ENCODE measurements around the gene JUND. TPM values are rescaled to one million over a fixed set of nuclear protein-coding genes. Genes with fewer than 3 reads are reported as not detected.

Gene JUND
- total RNA-seq, 2 experiments from 2014 or later, result 79.0 to 138 TPM

DNA sequence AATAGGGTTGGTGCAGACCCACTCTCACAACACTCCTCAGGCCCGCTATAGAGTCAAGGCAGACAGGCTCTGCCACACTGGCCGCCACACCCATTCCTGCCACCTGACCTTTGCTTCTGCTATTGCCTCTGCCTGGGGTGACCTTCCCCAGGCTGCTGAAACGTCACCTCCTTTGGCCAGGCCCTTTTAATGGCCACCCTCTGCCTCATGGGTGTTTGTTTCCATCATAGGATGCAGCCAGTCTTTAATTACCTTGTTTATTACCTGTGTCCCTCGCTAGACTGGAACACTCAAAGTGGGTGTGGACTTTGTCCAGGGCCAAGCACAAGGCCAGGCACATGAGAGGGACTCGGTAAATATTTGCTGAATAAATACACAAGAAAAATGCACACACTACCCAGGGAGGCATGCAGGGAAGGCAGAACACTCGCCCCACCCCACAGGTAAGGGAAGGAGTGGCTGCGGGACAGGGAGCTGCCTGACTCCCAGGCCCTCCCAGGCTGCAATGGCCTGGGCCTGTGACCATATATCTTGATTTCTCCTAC, 38.2 kb upstream of the JUND start:
- Histone ChIP-seq H3K4me3 (ENCODE audit: low read depth, low read length, poor library complexity, severe bottlenecking) (no peak overlapping the region), H3K36me3 (ENCODE audit: insufficient read depth, low read length) (peaks cover 50% of the 10 kb centered on the region), H3K9me3 (ENCODE audit: low read length) (no peaks in the 10 kb centered on the region), H2AFZ (ENCODE audit: low read length) (no peak overlapping the region), H4K20me1 (ENCODE audit: insufficient read depth, low read length) (no peaks in the 10 kb centered on the region; the same call in 1 of the 2 replicates), H3K4me1 (ENCODE audit: insufficient read depth, low read length, poor library complexity, severe bottlenecking) (peaks cover 44% of the 10 kb centered on the region), H3K27ac (ENCODE audit: low read depth, low read length, poor library complexity, severe bottlenecking) (no peak overlapping the region), H3K79me2 (ENCODE audit: insufficient read depth, low read depth, low read length) (peaks cover 47% of the 10 kb centered on the region), H3K9me2 (ENCODE audit: insufficient read depth, low read length) (no peaks in the 10 kb centered on the region), H3K4me2 (ENCODE audit: low read length) (no peak overlapping the region)
- CTCF ChIA-PET (ENCODE audit: unreplicated experiment), result no interaction called here
- intact Hi-C loops (cut with micrococcal nuclease; ENCODE audit: unreplicated experiment), result no loop called here
- POLR2A ChIA-PET, result interaction anchor here (4.0 kb wide), 1 partner anchor 39 kb away, joined by 44 read pairs; the partner anchor contains the start of gene JUND
- BruUV-seq (replicated peaks), result no TSS peak
- DNase-seq (ENCODE audit: low spot score), result no peak
- TF ChIP-seq EZH2phosphoT487 (IDR thresholded peaks at IDR 0.05; ENCODE audit: borderline replicate concordance, low read depth, low read length), result no peak

GRCh38 chr19:18317961-18318800, 36.8 kb upstream of the JUND start:
- no peak overlapping the region for H3K4me2 ChIP-seq (ENCODE audit: low read length)
- no peak overlapping the region for H3K4me3 ChIP-seq (ENCODE audit: low read depth, low read length, poor library complexity, severe bottlenecking)
- no peaks in the 10 kb centered on the region for H3K9me3 ChIP-seq (ENCODE audit: low read length)
- CTCF ChIA-PET (ENCODE audit: unreplicated experiment), result no interaction called here
- peaks cover 47% of the 10 kb centered on the region for H3K79me2 ChIP-seq (ENCODE audit: insufficient read depth, low read depth, low read length)
- no peak for DNase-seq (ENCODE audit: low spot score)
- no peaks in the 10 kb centered on the region for H3K9me2 ChIP-seq (ENCODE audit: insufficient read depth, low read length)
- H3K27ac ChIP-seq (ENCODE audit: low read depth, low read length, poor library complexity, severe bottlenecking), result no peak overlapping the region
- POLR2A ChIA-PET, result interaction anchor here (0.6 to 1.8 kb wide), 2 partner anchors 37 to 61 kb away, joined by 3 to 6 read pairs; partner anchors contain the start of gene JUND
- intact Hi-C loops (cut with micrococcal nuclease; ENCODE audit: unreplicated experiment), result no loop called here
- TF ChIP-seq EZH2phosphoT487 (IDR thresholded peaks at IDR 0.05; ENCODE audit: borderline replicate concordance, low read depth, low read length) (no peak), CTCF (conservative IDR thresholded peaks at IDR 0.05; ENCODE audit: low read length) (no peak)
- H3K36me3 ChIP-seq (ENCODE audit: insufficient read depth, low read length), result peaks cover 65% of the 10 kb centered on the region
- H3K4me1 ChIP-seq (ENCODE audit: insufficient read depth, low read length, poor library complexity, severe bottlenecking), result peaks cover 29% of the 10 kb centered on the region
- H2AFZ ChIP-seq (ENCODE audit: low read length), result no peak overlapping the region
- H4K20me1 ChIP-seq (ENCODE audit: insufficient read depth, low read length), result no peaks in the 10 kb centered on the region; the same call in 1 of the 2 replicates
- BruUV-seq (replicated peaks), result no TSS peak

DNA sequence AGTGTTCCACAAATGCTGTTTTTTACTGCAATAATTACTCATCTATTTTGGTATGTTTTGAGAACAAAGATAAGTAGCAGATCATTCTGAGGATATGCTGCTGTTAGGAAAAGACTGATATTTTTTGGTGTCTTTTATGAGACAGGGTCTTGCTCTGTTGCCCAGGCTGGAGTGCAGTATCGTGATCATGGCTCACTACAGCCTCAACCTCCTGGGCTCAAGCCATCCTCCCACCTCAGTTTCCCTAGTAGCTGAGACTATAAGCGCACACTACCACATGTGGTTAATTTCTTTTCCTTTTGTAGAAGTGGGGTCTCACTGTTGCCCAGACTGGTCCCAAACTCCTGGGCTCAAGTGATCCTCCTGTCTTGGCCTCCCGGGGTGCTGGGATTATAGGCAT, 32.0 kb upstream of the JUND start:
- TF ChIP-seq EZH2phosphoT487 (IDR thresholded peaks at IDR 0.05; ENCODE audit: borderline replicate concordance, low read depth, low read length) (no peak), CTCF (conservative IDR thresholded peaks at IDR 0.05; ENCODE audit: low read length) (no peak)
- H2AFZ ChIP-seq (ENCODE audit: low read length), result no peak overlapping the region
- H3K4me3 ChIP-seq (ENCODE audit: low read depth, low read length, poor library complexity, severe bottlenecking), result no peak overlapping the region
- intact Hi-C loops (cut with micrococcal nuclease; ENCODE audit: unreplicated experiment), result no loop called here
- no peaks in the 10 kb centered on the region for H3K9me3 ChIP-seq (ENCODE audit: low read length)
- H3K79me2 ChIP-seq (ENCODE audit: insufficient read depth, low read depth, low read length), result peaks cover 9% of the 10 kb centered on the region; the same call in 1 of the 2 replicates
- H3K4me1 ChIP-seq (ENCODE audit: insufficient read depth, low read length, poor library complexity, severe bottlenecking), result peaks cover 13% of the 10 kb centered on the region
- peaks cover 82% of the 10 kb centered on the region for H3K36me3 ChIP-seq (ENCODE audit: insufficient read depth, low read length)
- DNase-seq (ENCODE audit: low spot score), result no peak
- POLR2A ChIA-PET, result no interaction called here
- no peak overlapping the region for H3K27ac ChIP-seq (ENCODE audit: low read depth, low read length, poor library complexity, severe bottlenecking)
- BruUV-seq (replicated peaks), result no TSS peak
- CTCF ChIA-PET (ENCODE audit: unreplicated experiment), result no interaction called here
- H3K9me2 ChIP-seq (ENCODE audit: insufficient read depth, low read length), result no peaks in the 10 kb centered on the region
- no peak overlapping the region for H3K4me2 ChIP-seq (ENCODE audit: low read length)
- no peaks in the 10 kb centered on the region for H4K20me1 ChIP-seq (ENCODE audit: insufficient read depth, low read length)

Data from OCI-LY7 (cell line).